Measurements from ENCODE around the gene MIB1.

- TF ChIP-seq SP1 (IDR thresholded peaks at IDR 0.05) (no peak), FOXA1 (IDR thresholded peaks at IDR 0.05) (no peak)
These were observed 19.7 kb downstream of the MIB1 start for GRCh38 chr18:21760321-21760720.
